ENCODE data around the gene NEBL.

NEBL gene

GRCh38 chr10:20877554-20877953 is 19.6 kb downstream of the NEBL start:
- H3K4me2 ChIP-seq = no peak overlapping the region
- H3K27ac ChIP-seq = no peak overlapping the region
- no peak overlapping the region for H3K4me3 ChIP-seq (IDR thresholded peaks at IDR 0.05; ENCODE audit: insufficient read depth, low read depth, low read length)
- no peaks in the 10 kb centered on the region for H3K4me1 ChIP-seq (ENCODE audit: low read depth, poor library complexity, severe bottlenecking)
- H3K36me3 ChIP-seq (ENCODE audit: insufficient read depth) = no peaks in the 10 kb centered on the region
- no peak for TF ChIP-seq CTCF (conservative IDR thresholded peaks at IDR 0.05; ENCODE audit: low read depth, low read length)
- no peak overlapping the region for H3K9ac ChIP-seq
- H2AFZ ChIP-seq (ENCODE audit: low read depth) = no peak overlapping the region
- H3K27me3 ChIP-seq (ENCODE audit: insufficient read depth, low read depth) = no peaks in the 10 kb centered on the region
- H3K79me2 ChIP-seq (ENCODE audit: insufficient read depth, low read depth) = no peaks in the 10 kb centered on the region
- H4K20me1 ChIP-seq (ENCODE audit: insufficient read depth) = no peaks in the 10 kb centered on the region

GRCh38 chr10:20874261-20874660 is 22.9 kb downstream of the NEBL start:
- no peak overlapping the region for H3K4me2 ChIP-seq
- no peak for TF ChIP-seq CTCF (conservative IDR thresholded peaks at IDR 0.05; ENCODE audit: low read depth, low read length)

GRCh38 chr10:20871970-20872369 is 25.1 kb downstream of the NEBL start:
- no peaks in the 10 kb centered on the region for H4K20me1 ChIP-seq (ENCODE audit: insufficient read depth)
- no peaks in the 10 kb centered on the region for H3K27me3 ChIP-seq (ENCODE audit: insufficient read depth, low read depth)
- H3K79me2 ChIP-seq (ENCODE audit: insufficient read depth, low read depth) = no peaks in the 10 kb centered on the region
- no peaks in the 10 kb centered on the region for H3K4me1 ChIP-seq (ENCODE audit: low read depth, poor library complexity, severe bottlenecking)
- no peak for TF ChIP-seq CTCF (conservative IDR thresholded peaks at IDR 0.05; ENCODE audit: low read depth, low read length)
- H2AFZ ChIP-seq (ENCODE audit: low read depth) = no peak overlapping the region
- H3K27ac ChIP-seq = no peak overlapping the region
- H3K4me2 ChIP-seq = no peak overlapping the region
- no peaks in the 10 kb centered on the region for H3K36me3 ChIP-seq (ENCODE audit: insufficient read depth)
- no peak overlapping the region for H3K9ac ChIP-seq
- H3K4me3 ChIP-seq (IDR thresholded peaks at IDR 0.05; ENCODE audit: insufficient read depth, low read depth, low read length) = no peak overlapping the region

More at GRCh38 chr10:20874261-20874660, 22.9 kb downstream of the NEBL start:
- Histone ChIP-seq H3K36me3 (ENCODE audit: insufficient read depth) (no peaks in the 10 kb centered on the region), H3K9ac (no peak overlapping the region), H3K4me1 (ENCODE audit: low read depth, poor library complexity, severe bottlenecking) (no peaks in the 10 kb centered on the region), H3K79me2 (ENCODE audit: insufficient read depth, low read depth) (no peaks in the 10 kb centered on the region), H3K27ac (no peak overlapping the region), H3K4me3 (IDR thresholded peaks at IDR 0.05; ENCODE audit: insufficient read depth, low read depth, low read length) (no peak overlapping the region), H3K27me3 (ENCODE audit: insufficient read depth, low read depth) (no peaks in the 10 kb centered on the region), H4K20me1 (ENCODE audit: insufficient read depth) (no peaks in the 10 kb centered on the region), H2AFZ (ENCODE audit: low read depth) (no peak overlapping the region)

- no peaks in the 10 kb centered on the region for H3K79me2 ChIP-seq (ENCODE audit: insufficient read depth, low read depth)
- no peaks in the 10 kb centered on the region for H3K4me1 ChIP-seq (ENCODE audit: low read depth, poor library complexity, severe bottlenecking)
- no peak overlapping the region for H3K27ac ChIP-seq
- no peak overlapping the region for H2AFZ ChIP-seq (ENCODE audit: low read depth)
- H3K36me3 ChIP-seq (ENCODE audit: insufficient read depth) = no peaks in the 10 kb centered on the region
- TF ChIP-seq CTCF (conservative IDR thresholded peaks at IDR 0.05; ENCODE audit: low read depth, low read length) = no peak
- H3K27me3 ChIP-seq (ENCODE audit: insufficient read depth, low read depth) = no peaks in the 10 kb centered on the region
- H3K4me3 ChIP-seq (IDR thresholded peaks at IDR 0.05; ENCODE audit: insufficient read depth, low read depth, low read length) = no peak overlapping the region
- no peak overlapping the region for H3K4me2 ChIP-seq
- no peak overlapping the region for H3K9ac ChIP-seq
- H4K20me1 ChIP-seq (ENCODE audit: insufficient read depth) = no peaks in the 10 kb centered on the region
Measured at GRCh38 chr10:20870834-20871233, 26.3 kb downstream of the NEBL start.

Measured in KMS-11 (cell line).